Epithelial cell of prostate (primary cell): Measurements from ENCODE around the gene GSDMA.

Source experiments
- DNase-seq: peaks from one replicate; pipeline ENCODE4 v3.0.0-alpha.2; 2011; ENCODE audit warnings: low read depth, low spot score
- H3K27ac ChIP-seq: fragments of 450-650 bp; 2 replicates; pipeline ENCODE4 v1.5.1; 2017; ENCODE audit warnings: mild to moderate bottlenecking

GSDMA gene

GRCh38 chr17:39954876-39955275 lies 7.9 kb upstream of the GSDMA start:
- no peak overlapping the region for H3K27ac ChIP-seq
- DNase-seq, result no peak

- H3K27ac ChIP-seq, result no peak overlapping the region
- DNase-seq, result no peak
These were observed 7.0 kb upstream of the GSDMA start for GRCh38 chr17:39955726-39956225.

- DNase-seq, result no peak
- H3K27ac ChIP-seq, result no peak overlapping the region
These were observed 2.2 kb upstream of the GSDMA start for GRCh38 chr17:39960524-39961041.

GRCh38 chr17:39963829-39964228 lies 1.0 kb downstream of the GSDMA start:
- peak; percentile 94 for DNase-seq
- H3K27ac ChIP-seq, result peak overlapping the region; percentile 84

- no peak for DNase-seq
- no peak overlapping the region for H3K27ac ChIP-seq
These were observed 2.4 kb downstream of the GSDMA start for GRCh38 chr17:39965017-39965699.

- DNase-seq, result no peak
- peak overlapping the region; percentile 32 for H3K27ac ChIP-seq
These were observed 4.0 kb downstream of the GSDMA start for GRCh38 chr17:39966771-39967170.

- no peak overlapping the region for H3K27ac ChIP-seq
- no peak for DNase-seq
These were observed 6.0 kb downstream of the GSDMA start for GRCh38 chr17:39968761-39969160.

- no peak overlapping the region for H3K27ac ChIP-seq
- no peak for DNase-seq
These were observed 6.6 kb downstream of the GSDMA start for GRCh38 chr17:39969375-39969774.

- H3K27ac ChIP-seq, result no peak overlapping the region
- DNase-seq, result no peak
These were observed 7.4 kb downstream of the GSDMA start for GRCh38 chr17:39970157-39970692.

GRCh38 chr17:39971076-39971603 lies 8.3 kb downstream of the GSDMA start:
- DNase-seq, result no peak
- H3K27ac ChIP-seq, result no peak overlapping the region

- DNase-seq, result no peak
- H3K27ac ChIP-seq, result no peak overlapping the region
These were observed 9.5 kb downstream of the GSDMA start for GRCh38 chr17:39972271-39972670.

- DNase-seq, result peak; percentile 40
- H3K27ac ChIP-seq, result peak overlapping the region; percentile 49
These were observed 10.7 kb downstream of the GSDMA start for GRCh38 chr17:39973496-39973895.

GRCh38 chr17:39974433-39974832 lies 11.6 kb downstream of the GSDMA start:
- DNase-seq, result no peak
- H3K27ac ChIP-seq, result peak overlapping the region; percentile 49

- no peak for DNase-seq
- H3K27ac ChIP-seq, result no peak overlapping the region
These were observed 13.0 kb downstream of the GSDMA start for GRCh38 chr17:39975801-39976200.

GRCh38 chr17:39979016-39979670 lies 16.3 kb downstream of the GSDMA start:
- peak; percentile 90 for DNase-seq

GRCh38 chr17:39979893-39980350 lies 17.1 kb downstream of the GSDMA start:
- DNase-seq, result no peak
- peak overlapping the region; percentile 99 for H3K27ac ChIP-seq

More at GRCh38 chr17:39979016-39979670, 16.3 kb downstream of the GSDMA start:
- H3K27ac ChIP-seq, result peak overlapping the region; percentile 99

GRCh38 chr17:39980351-39981206 lies 17.8 kb downstream of the GSDMA start, which contains the start of gene PSMD3:
PSMD3 (plus strand) TSS chr17:39980807; CDS start chr17:39980971, 164 bp downstream.
- DNase-seq, result peak; percentile 98
- peak within 1 kb of the TSS; percentile 99 for H3K27ac ChIP-seq

GRCh38 chr17:39981207-39981741 lies 18.5 kb downstream of the GSDMA start:
- DNase-seq, result no peak
- H3K27ac ChIP-seq, result peak overlapping the region; percentile 99

- H3K27ac ChIP-seq, result peak overlapping the region; percentile 99
- DNase-seq, result no peak
These were observed 19.1 kb downstream of the GSDMA start for GRCh38 chr17:39981766-39982375.
